ENCODE measurements around the gene TTI1.

Gene TTI1

GRCh38 chr20:37958856-37959520 is 74.3 kb downstream of the TTI1 start:
- DNase-seq: no peak

GRCh38 chr20:37956107-37956585 is 77.1 kb downstream of the TTI1 start:
- no peak for DNase-seq

- DNase-seq: no peak
Measured at GRCh38 chr20:37955511-37955910, 77.7 kb downstream of the TTI1 start.

- no peak for DNase-seq
Measured at GRCh38 chr20:37954626-37955025, 78.6 kb downstream of the TTI1 start.

GRCh38 chr20:37954190-37954589 is 79.1 kb downstream of the TTI1 start:
- DNase-seq: no peak

- no peak for DNase-seq
Measured at GRCh38 chr20:37948956-37949355, 84.3 kb downstream of the TTI1 start.

- DNase-seq: no peak
Measured at GRCh38 chr20:37947943-37948342, 85.3 kb downstream of the TTI1 start.

- no peak for DNase-seq
Measured at GRCh38 chr20:37946946-37947345, 86.3 kb downstream of the TTI1 start.

- no peak for DNase-seq
Measured at GRCh38 chr20:37945091-37945547, 88.1 kb downstream of the TTI1 start.

- no peak for DNase-seq
Measured at GRCh38 chr20:37944456-37944981, 88.7 kb downstream of the TTI1 start.

GRCh38 chr20:37943501-37944455 is 89.5 kb downstream of the TTI1 start:
- DNase-seq: no peak

GRCh38 chr20:37943033-37943432 is 90.2 kb downstream of the TTI1 start:
- DNase-seq: no peak

GRCh38 chr20:37941992-37942391 is 91.3 kb downstream of the TTI1 start:
- DNase-seq: no peak

GRCh38 chr20:37941332-37941731 is 91.9 kb downstream of the TTI1 start:
- no peak for DNase-seq

- DNase-seq: no peak
Measured at GRCh38 chr20:37940858-37941257, 92.4 kb downstream of the TTI1 start.

GRCh38 chr20:37939701-37940560 is 93.3 kb downstream of the TTI1 start:
- DNase-seq: no peak

- DNase-seq: no peak
Measured at GRCh38 chr20:37938954-37939353, 94.3 kb downstream of the TTI1 start.

- DNase-seq: no peak
Measured at GRCh38 chr20:37938181-37938750, 95.0 kb downstream of the TTI1 start.

GRCh38 chr20:37937686-37938085 is 95.6 kb downstream of the TTI1 start:
- no peak for DNase-seq

GRCh38 chr20:37936451-37936850 is 96.8 kb downstream of the TTI1 start:
- no peak for DNase-seq

GRCh38 chr20:37936041-37936440 is 97.2 kb downstream of the TTI1 start:
- no peak for DNase-seq

- DNase-seq: no peak
Measured at GRCh38 chr20:37935435-37935834, 97.8 kb downstream of the TTI1 start.
